ENCODE data around the gene RTTN. TPM values are rescaled to one million over a fixed set of nuclear protein-coding genes. Genes with fewer than 3 reads are reported as not detected.

Gene RTTN
- total RNA-seq, 2 experiments from 2014 or later, result 21.4 to 25.5 TPM

- Histone ChIP-seq H3K27ac (ENCODE audit: low read depth in 1 of 2, low read length in 2 of 2) (no peak overlapping the region), H3K36me3 (ENCODE audit: insufficient read depth, low read length) (peaks cover 33% of the 10 kb centered on the region), H3K27me3 (ENCODE audit: control insufficient read depth in 1 of 2, insufficient read depth in 2 of 2, low read length in 2 of 2) (no peaks in the 10 kb centered on the region), H3K9me3 (ENCODE audit: control insufficient read depth in 1 of 2, insufficient read depth in 1 of 2, low read length in 2 of 2) (no peaks in the 10 kb centered on the region), H3K4me3 (ENCODE audit: low read length) (no peak overlapping the region), H3K4me1 (ENCODE audit: insufficient read depth, low read length) (no peaks in the 10 kb centered on the region)
- H3K9me3 Mint-ChIP-seq, result no peaks in the 10 kb centered on the region
- H3K27me3 Mint-ChIP-seq, result no peaks in the 10 kb centered on the region
- no peak for DNase-seq
- intact Hi-C loops (cut with DNase I, micrococcal nuclease), result no loop called here
- no peak overlapping the region for H3K27ac Mint-ChIP-seq
- no peak overlapping the region for H3K4me3 Mint-ChIP-seq
- peaks cover 79% of the 10 kb centered on the region for H3K36me3 Mint-ChIP-seq (ENCODE audit: low read depth)
- peaks cover 25% of the 10 kb centered on the region for H3K4me1 Mint-ChIP-seq (ENCODE audit: low read depth)
- POLR2A ChIA-PET, result no interaction called here
- no peak for TF ChIP-seq CTCF (IDR thresholded peaks at IDR 0.05)
- no peak for ATAC-seq (ENCODE audit: poor library complexity)
- CTCF ChIA-PET, result interaction anchor here (0.9 kb wide), 1 partner anchor 11 kb away, joined by 3 read pairs; no protein-coding TSS in a partner anchor
Observed at GRCh38 chr18:70183441-70183840, 22.0 kb downstream of the RTTN start.

GRCh38 chr18:70182548-70182947 is 22.9 kb downstream of the RTTN start:
- H3K36me3 Mint-ChIP-seq (ENCODE audit: low read depth), result peaks cover 77% of the 10 kb centered on the region
- H3K9me3 Mint-ChIP-seq, result no peaks in the 10 kb centered on the region
- H3K4me3 Mint-ChIP-seq, result no peak overlapping the region
- Histone ChIP-seq H3K9me3 (ENCODE audit: control insufficient read depth in 1 of 2, insufficient read depth in 1 of 2, low read length in 2 of 2) (no peaks in the 10 kb centered on the region), H3K4me3 (ENCODE audit: low read length) (no peak overlapping the region), H3K27ac (ENCODE audit: low read depth in 1 of 2, low read length in 2 of 2) (no peak overlapping the region), H3K4me1 (ENCODE audit: insufficient read depth, low read length) (no peaks in the 10 kb centered on the region), H3K27me3 (ENCODE audit: control insufficient read depth in 1 of 2, insufficient read depth in 2 of 2, low read length in 2 of 2) (no peaks in the 10 kb centered on the region), H3K36me3 (ENCODE audit: insufficient read depth, low read length) (peaks cover 32% of the 10 kb centered on the region)
- intact Hi-C loops (cut with DNase I, micrococcal nuclease), result no loop called here
- H3K4me1 Mint-ChIP-seq (ENCODE audit: low read depth), result peaks cover 29% of the 10 kb centered on the region
- no peak overlapping the region for H3K27ac Mint-ChIP-seq
- H3K27me3 Mint-ChIP-seq, result no peaks in the 10 kb centered on the region
- no peak for TF ChIP-seq CTCF (IDR thresholded peaks at IDR 0.05)
- DNase-seq, result no peak
- no peak for ATAC-seq (ENCODE audit: poor library complexity)
- CTCF ChIA-PET, result no interaction called here
- POLR2A ChIA-PET, result no interaction called here

GRCh38 chr18:70181725-70182124 is 23.8 kb downstream of the RTTN start:
- Histone ChIP-seq H3K36me3 (ENCODE audit: insufficient read depth, low read length) (peaks cover 29% of the 10 kb centered on the region), H3K27ac (ENCODE audit: low read depth in 1 of 2, low read length in 2 of 2) (no peak overlapping the region), H3K4me1 (ENCODE audit: insufficient read depth, low read length) (no peaks in the 10 kb centered on the region), H3K9me3 (ENCODE audit: control insufficient read depth in 1 of 2, insufficient read depth in 1 of 2, low read length in 2 of 2) (no peaks in the 10 kb centered on the region), H3K4me3 (ENCODE audit: low read length) (no peak overlapping the region), H3K27me3 (ENCODE audit: control insufficient read depth in 1 of 2, insufficient read depth in 2 of 2, low read length in 2 of 2) (no peaks in the 10 kb centered on the region)
- Mint-ChIP-seq H3K36me3 (ENCODE audit: low read depth) (peaks cover 76% of the 10 kb centered on the region), H3K4me3 (no peak overlapping the region), H3K9me3 (no peaks in the 10 kb centered on the region), H3K4me1 (ENCODE audit: low read depth) (peaks cover 29% of the 10 kb centered on the region), H3K27ac (no peak overlapping the region), H3K27me3 (no peaks in the 10 kb centered on the region)
- DNase-seq (no peak), ATAC-seq (ENCODE audit: poor library complexity) (no peak)
- TF ChIP-seq CTCF (IDR thresholded peaks at IDR 0.05), result no peak
- intact Hi-C loops (cut with DNase I, micrococcal nuclease), result no loop called here
- ChIA-PET POLR2A (no interaction called here), CTCF (no interaction called here)
